Endothelial cell of umbilical vein (primary cell): ENCODE results near the gene ZBTB37. TPM values are rescaled to one million over a fixed set of nuclear protein-coding genes. Genes with fewer than 3 reads are reported as not detected.
A peak's percentile ranks its signal among the peaks of the same experiment; 100 is the strongest.

Experiments used
- BruUV-seq: library from RNA; stranded (reverse); fragments of 400-500 nt; replicated peaks from 2 replicates; lab custom pipeline; 2021; lab: Mats Ljungman, UMichigan
- CTCF ChIA-PET: fragments of 300-600, 350-600 bp; sonication (Branson Sonifier 250); formaldehyde crosslinking; loops from one replicate; lab custom pipeline; 2021; ENCODE audit warnings: antibody characterized with exemption, inconsistent platforms; lab: Charles Lee
- POLR2A ChIA-PET: fragments of 300-600, 350-600 bp; sonication (Branson Sonifier 250); formaldehyde crosslinking; loops from one replicate; lab custom pipeline; 2021; ENCODE audit warnings: antibody characterized with exemption, inconsistent platforms; lab: Charles Lee
- DNase-seq: peaks from one replicate; pipeline ENCODE4 v3.0.0-alpha.2; 2011; ENCODE audit warnings: low read depth, low spot score
- FAIRE-seq: peaks from 2 replicates; lab custom pipeline; 2011; peaks lifted over from hg19 to GRCh38; lab: Jason Lieb, UNC
- H2AFZ ChIP-seq: 2 replicates; pipeline ENCODE4 v1.6.0; 2012; ENCODE audit warnings: low read depth, low read length, control low read depth, inconsistent platforms
- H3K27ac ChIP-seq: 2 replicates; pipeline ENCODE4 v1.5.1; 2011; ENCODE audit warnings: low read depth, mild to moderate bottlenecking, control low read depth, low read length, moderate library complexity; ENCODE audit not compliant: insufficient read depth
- H3K27me3 ChIP-seq, 2 experiments: 2 replicates each; pipeline versions ENCODE4 v1.6.0 to v1.6.1; 2011; ENCODE audit warnings: low read length in 2 of 2, mixed read lengths in 1 of 2; ENCODE audit not compliant: control insufficient read depth in 2 of 2, insufficient read depth in 2 of 2
- H3K36me3 ChIP-seq, 2 experiments: 2 replicates in 1 of 2; 3 replicates in 1 of 2; pipeline ENCODE4 v1.5.1; 2011; ENCODE audit warnings: low read length in 2 of 2, mild to moderate bottlenecking in 1 of 2, moderate library complexity in 1 of 2; ENCODE audit not compliant: control insufficient read depth in 2 of 2, insufficient read depth in 2 of 2; ENCODE audit errors: extremely low read depth in 1 of 2
- H3K4me1 ChIP-seq: 3 replicates; pipeline ENCODE4 v1.5.1; 2011; ENCODE audit warnings: mild to moderate bottlenecking, low read length; ENCODE audit not compliant: control insufficient read depth, insufficient read depth; ENCODE audit errors: extremely low read depth
- H3K4me2 ChIP-seq: 2 replicates; pipeline ENCODE4 v1.6.1; 2011; ENCODE audit warnings: low read length, control low read depth, mixed read lengths; ENCODE audit not compliant: insufficient read depth
- H3K4me3 ChIP-seq, 3 experiments: fragments of 200-600 bp in 1 of 3; sonication (generic), shearing (Covaris generic) in 1 of 3; replicated peaks in 1 of 3; 2 replicates each; pipeline ENCODE4 v1.5.1; 2011 to 2016; ENCODE audit warnings: control low read depth in 3 of 3, low read length in 3 of 3, mild to moderate bottlenecking in 2 of 3, inconsistent platforms in 1 of 3, low read depth in 1 of 3, moderate library complexity in 1 of 3; ENCODE audit not compliant: insufficient read depth in 1 of 3
- H3K79me2 ChIP-seq: 2 replicates; pipeline ENCODE4 v1.6.0; 2012; ENCODE audit warnings: low read length, inconsistent platforms; ENCODE audit not compliant: control insufficient read depth, insufficient read depth
- H3K9ac ChIP-seq: replicated peaks from 2 replicates; pipeline ENCODE3; 2011; ENCODE audit warnings: low read length, control low read depth; ENCODE audit not compliant: insufficient read depth; ENCODE audit errors: extremely low read depth
- H3K9me1 ChIP-seq: replicated peaks from 3 replicates; pipeline ENCODE4 v1.6.0; 2011; ENCODE audit warnings: mild to moderate bottlenecking, low read length; ENCODE audit not compliant: control insufficient read depth, insufficient read depth; ENCODE audit errors: extremely low read depth
- H3K9me3 ChIP-seq: replicated peaks from 2 replicates; pipeline ENCODE4 v1.5.1; 2012; ENCODE audit warnings: low read length, inconsistent platforms; ENCODE audit not compliant: control insufficient read depth, insufficient read depth
- H4K20me1 ChIP-seq: replicated peaks from 2 replicates; pipeline ENCODE3; 2011; ENCODE audit warnings: mild to moderate bottlenecking, low read length; ENCODE audit not compliant: control insufficient read depth, insufficient read depth; ENCODE audit errors: extremely low read depth
- CTCF ChIP-seq, 2 donors: IDR thresholded peaks; 1 replicate in 1 of 2; 2 replicates in 1 of 2; pipeline ENCODE4 v1.5.1; 2011; ENCODE audit warnings: low read length in 2 of 2, mild to moderate bottlenecking in 2 of 2, moderate library complexity in 2 of 2, control low read depth in 1 of 2, inconsistent platforms in 1 of 2, low read depth in 1 of 2; ENCODE audit not compliant: insufficient read depth in 1 of 2; ENCODE audit errors: extremely low read depth in 1 of 2
- EZH2 ChIP-seq: IDR thresholded peaks from 2 replicates; pipeline ENCODE4 v1.6.1; 2012; ENCODE audit warnings: borderline replicate concordance, low read depth, mild to moderate bottlenecking, moderate library complexity, low read length, inconsistent platforms; ENCODE audit not compliant: severe bottlenecking
- FOS ChIP-seq: IDR thresholded peaks from 2 replicates; pipeline ENCODE4 v1.6.1; 2011; ENCODE audit warnings: mild to moderate bottlenecking, low read length, moderate library complexity, borderline replicate concordance; ENCODE audit not compliant: insufficient read depth
- GATA2 ChIP-seq: IDR thresholded peaks from 2 replicates; pipeline ENCODE4 v1.7.0; 2011; ENCODE audit warnings: low read depth, mild to moderate bottlenecking, moderate library complexity, mixed read lengths, low read length; ENCODE audit not compliant: insufficient read length, insufficient read depth
- JUN ChIP-seq: IDR thresholded peaks from 2 replicates; pipeline ENCODE4 v1.6.1; 2011; ENCODE audit warnings: borderline replicate concordance, low read depth; ENCODE audit not compliant: insufficient read length, insufficient read depth
- MYC ChIP-seq: IDR thresholded peaks from one replicate; pipeline ENCODE4 v1.6.1; 2011; ENCODE audit warnings: mild to moderate bottlenecking, low read depth, low read length
- POLR2A ChIP-seq: IDR thresholded peaks from 2 replicates; pipeline ENCODE4 v1.6.1; 2012; ENCODE audit warnings: low read depth, mild to moderate bottlenecking, control low read depth, low read length
- POLR2AphosphoS5 ChIP-seq: IDR thresholded peaks from 2 replicates; pipeline ENCODE4 v1.6.1; 2012; ENCODE audit warnings: low read depth, mild to moderate bottlenecking, control low read depth, low read length, moderate library complexity; ENCODE audit not compliant: insufficient read depth
- dilution Hi-C: fragments of 300-500 bp; cut with MboI; formaldehyde crosslinking; loops from one replicate; pipeline ENCODE4 v1.15.0; 2019; ENCODE audit warnings: low sequenced_read_pairs; ENCODE audit not compliant: extremely low pct_ligation_motif_present
- intact Hi-C: fragments of 100-400 bp; cut with micrococcal nuclease; formaldehyde crosslinking; loops from one replicate; pipeline ENCODE4 v1.10.0; 2022
- polyA plus RNA-seq, 4 experiments: library from polyadenylated mRNA; depleted of rRNA in 3 of 4; stranded (reverse) in 3 of 4; unstranded in 1 of 4; fragments of >200 nt; gene quantifications; 2 replicates each; pipeline versions ENCODE4 v1.2.1 to v1.2.3, GENCODE V29; 2011 to 2012; ENCODE audit warnings: missing spikeins in 1 of 4
- total RNA-seq: library from RNA; stranded (reverse); gene quantifications from 2 replicates; pipeline ENCODE4 v1.2.3, GENCODE V29; 2021
- TF ChIP-seq, protein P1 (sequence below): IDR thresholded peaks from 2 replicates; pipeline ENCODE4 v1.6.1; 2011; ENCODE audit not compliant: insufficient read depth, insufficient read length

Gene ZBTB37
- total and polyA plus RNA-seq, 2 donors (not counting 3 experiments of a cell fraction or from before 2014, with no cell fraction given) = 0.94 to 5.9 TPM

DNA sequence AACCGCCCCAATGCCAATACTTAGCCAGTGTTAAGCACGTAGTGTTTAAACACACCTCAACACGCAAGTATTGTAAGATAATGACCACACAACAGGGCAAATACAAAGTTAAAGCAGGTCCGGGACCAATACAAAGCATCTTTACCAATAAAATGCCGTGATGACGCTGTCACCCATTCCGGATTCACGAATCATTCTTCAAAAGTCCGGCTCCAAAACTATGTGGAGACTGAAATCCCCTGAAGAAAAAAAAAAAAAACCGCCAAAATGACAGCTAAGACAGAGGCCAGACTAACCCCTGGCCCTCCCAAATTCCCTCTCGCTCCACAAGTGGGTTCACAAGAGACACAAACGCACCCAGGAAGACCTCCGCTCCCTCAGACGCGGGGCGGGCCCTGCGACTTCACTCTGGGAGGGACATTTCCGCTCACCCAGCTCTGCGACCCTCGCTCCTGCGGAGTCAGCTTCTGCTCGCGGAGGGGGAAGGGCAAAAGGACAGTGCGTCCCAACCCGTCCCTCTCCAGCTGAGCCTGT, 44.3 kb upstream of the ZBTB37 start:
- DNase-seq = no peak
- Histone ChIP-seq H3K9ac (peak overlapping the region; percentile 98), H2AFZ (peak overlapping the region; percentile 52), H3K79me2 (peaks cover 52% of the 10 kb centered on the region), H3K36me3 (no peaks in the 10 kb centered on the region), H3K4me3 (peak overlapping the region; percentile 67 to 92 (median 87)), H3K4me1 (peaks cover 15% of the 10 kb centered on the region), H3K4me2 (peak overlapping the region; percentile 81), H3K9me1 (no peaks in the 10 kb centered on the region), H4K20me1 (no peaks in the 10 kb centered on the region), H3K9me3 (no peaks in the 10 kb centered on the region), H3K27me3 (no peaks in the 10 kb centered on the region), H3K27ac (peak overlapping the region; percentile 92)
- BruUV-seq = TSS peak; percentile 60
- intact Hi-C loops (loop anchor here (1.0 to 2.0 kb wide), 8 partner anchors 29 to 1079 kb away; partner anchors contain the start of genes KLHL20, RABGAP1L and ZBTB37), dilution Hi-C loops (no loop called here)
- no peak for TF ChIP-seq POLR2A
- TF ChIP-seq EZH2 = no peak
- no peak for TF ChIP-seq POLR2AphosphoS5
- TF ChIP-seq, protein P1, sequence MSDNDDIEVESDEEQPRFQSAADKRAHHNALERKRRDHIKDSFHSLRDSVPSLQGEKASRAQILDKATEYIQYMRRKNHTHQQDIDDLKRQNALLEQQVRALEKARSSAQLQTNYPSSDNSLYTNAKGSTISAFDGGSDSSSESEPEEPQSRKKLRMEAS = no peak
- no peak for TF ChIP-seq JUN
- TF ChIP-seq GATA2 = no peak
- TF ChIP-seq FOS = no peak
- TF ChIP-seq MYC = no peak
- TF ChIP-seq CTCF (IDR thresholded peaks at IDR 0.05; ENCODE audit: extremely low read depth in 1 of 2, insufficient read depth in 1 of 2, low read depth in 1 of 2, low read length in 2 of 2) = no peak
- FAIRE-seq = no peak
- POLR2A ChIA-PET = interaction anchor here (0.5 to 2.5 kb wide), 5 partner anchors 21 to 394 kb away, joined by 3 to 18 read pairs (median 4); partner anchors contain the start of genes GAS5 and ZBTB37
- CTCF ChIA-PET = interaction anchor here (0.6 to 2.8 kb wide), 11 partner anchors 14 to 1082 kb away, joined by 3 to 49 read pairs (median 3); partner anchors contain the start of gene KLHL20
